ACHN (cell line): Measurements from ENCODE around the gene POLR2B.

ENCODE experiments used
- DNase-seq: peaks from one replicate; pipeline ENCODE4 v3.0.0-alpha.2; 2015
- in situ Hi-C: cut with HindIII; loops from 2 replicates; pipeline ENCODE4 v1.10.0; 2017; ENCODE audit warnings: low sequenced_read_pairs, low pct_ligation_motif_present, low pct_unique_long_range_greater_than_20kb

POLR2B gene

DNA sequence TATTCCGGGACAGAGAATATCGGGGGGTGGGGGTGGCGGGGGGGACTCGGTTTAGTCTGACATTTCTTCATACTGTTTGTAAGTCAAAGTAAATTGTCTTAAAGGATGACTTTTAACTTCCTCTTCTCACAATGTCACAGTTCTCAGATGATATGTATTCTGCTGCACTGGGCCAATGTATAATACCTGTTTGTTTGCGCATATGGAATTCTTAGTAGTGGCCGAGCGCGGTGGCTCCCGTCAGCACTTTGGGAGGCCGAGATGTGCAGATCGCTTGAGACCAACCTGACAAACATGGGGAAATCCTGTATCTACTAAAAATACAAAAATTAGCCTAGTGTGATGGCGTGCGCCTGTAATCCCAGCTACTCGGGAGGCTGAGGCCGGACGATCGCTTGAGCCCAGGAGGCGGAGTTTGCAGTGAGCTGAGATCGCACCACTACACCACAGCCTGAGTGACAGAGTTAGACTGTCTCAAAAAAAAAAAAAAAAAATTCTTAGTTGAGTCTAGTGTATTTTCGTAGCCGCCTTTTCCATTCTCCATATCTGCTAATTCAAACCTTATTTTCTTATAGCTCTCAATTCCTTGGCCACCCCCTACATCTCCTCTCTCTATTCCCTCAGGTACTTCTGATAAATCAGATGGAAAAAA is 851 bp downstream of the POLR2B start:
- peak; percentile 39 for DNase-seq
- in situ Hi-C loops, result no loop called here

DNA sequence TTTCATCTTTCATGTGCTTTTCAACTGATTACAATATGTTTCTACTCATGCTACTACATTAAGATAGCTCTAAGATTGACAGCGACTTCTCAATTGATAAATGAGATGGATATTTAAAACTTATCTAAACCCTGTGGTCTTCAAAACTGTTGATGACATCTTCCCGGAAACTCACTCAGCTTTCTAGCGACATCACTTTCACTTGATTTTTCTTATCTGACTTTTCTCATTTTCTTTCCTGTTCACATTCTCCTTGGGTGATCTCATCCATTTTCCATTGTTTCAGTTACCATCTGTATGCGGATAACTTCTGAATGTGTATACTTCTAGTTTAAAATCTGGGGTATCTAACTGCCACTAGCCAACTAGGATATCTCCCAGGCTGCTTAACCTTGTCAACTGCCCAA is 3.1 kb downstream of the POLR2B start:
- peak; percentile 49 for DNase-seq
- in situ Hi-C loops, result no loop called here

DNA sequence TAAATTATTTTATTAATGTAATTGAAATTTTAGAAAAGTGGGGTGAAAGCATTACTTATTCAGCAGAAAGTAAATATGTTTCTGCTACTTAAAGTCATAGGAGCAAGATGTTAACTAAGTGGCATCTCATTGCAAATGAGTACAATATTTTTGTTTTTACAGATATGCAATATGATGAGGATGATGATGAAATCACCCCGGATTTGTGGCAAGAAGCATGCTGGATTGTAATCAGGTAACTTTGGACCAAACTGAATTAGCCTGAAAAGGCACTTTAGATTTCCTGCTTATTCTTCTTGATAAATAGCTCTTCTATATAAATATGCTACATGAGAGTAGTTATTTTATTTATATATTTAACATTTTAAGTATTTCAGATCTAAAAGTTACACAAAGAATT is 7.5 kb downstream of the POLR2B start:
- in situ Hi-C loops, result no loop called here
- no peak for DNase-seq

DNA sequence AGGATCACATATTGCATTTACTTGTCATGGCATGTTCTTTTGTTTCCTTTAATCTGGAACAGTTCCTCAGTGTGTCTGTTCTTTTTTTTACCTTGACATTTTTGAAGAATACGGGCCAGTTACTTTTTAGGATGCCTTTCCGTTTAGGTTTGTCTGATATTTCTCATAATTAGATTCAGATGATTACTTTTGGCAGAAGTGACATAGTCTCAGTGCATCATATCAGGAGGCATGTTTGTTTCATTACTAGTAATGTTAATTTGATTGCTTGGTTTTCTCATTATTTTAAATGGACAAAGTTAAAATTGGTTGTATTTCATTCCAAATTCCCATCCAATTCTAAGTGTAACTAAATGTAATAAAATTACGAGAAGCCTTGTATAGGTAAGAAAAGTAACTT is 8.3 kb downstream of the POLR2B start:
- no peak for DNase-seq
- in situ Hi-C loops, result no loop called here

DNA sequence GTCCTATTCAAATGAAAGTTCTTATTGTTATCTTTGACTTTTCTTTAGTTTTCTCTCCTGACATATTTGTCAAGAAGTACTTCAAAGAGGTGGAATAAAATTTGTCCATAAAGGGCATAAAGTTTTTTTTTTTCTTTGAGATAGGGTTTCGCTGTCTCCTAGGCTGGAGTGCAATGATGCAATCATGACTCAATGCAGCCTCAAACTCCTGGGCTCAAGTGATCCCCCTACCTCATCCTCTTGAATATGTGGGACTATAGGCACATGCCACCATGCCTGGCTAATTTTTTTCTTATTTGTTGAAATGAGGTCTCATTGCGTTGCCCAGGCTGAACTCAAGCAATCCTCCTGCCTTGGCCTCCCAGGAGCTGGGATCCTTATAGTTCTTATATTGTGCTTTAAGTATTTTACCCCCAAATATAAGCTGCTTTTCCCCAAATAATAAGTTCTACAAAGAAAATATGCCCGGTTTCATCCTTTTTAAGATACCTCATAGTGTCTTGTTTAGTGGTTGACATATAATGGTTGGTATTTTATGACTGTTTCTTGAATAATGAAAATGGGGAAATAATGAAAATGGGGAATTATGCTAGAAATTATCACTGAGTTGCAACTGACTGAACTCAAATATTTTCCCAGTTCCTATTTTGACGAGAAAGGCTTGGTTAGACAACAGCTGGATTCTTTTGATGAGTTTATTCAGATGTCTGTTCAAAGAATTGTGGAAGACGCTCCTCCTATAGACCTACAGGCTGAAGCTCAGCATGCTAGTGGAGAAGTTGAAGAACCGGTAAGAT is 11.6 kb downstream of the POLR2B start:
- in situ Hi-C loops, result no loop called here
- no peak for DNase-seq

DNA sequence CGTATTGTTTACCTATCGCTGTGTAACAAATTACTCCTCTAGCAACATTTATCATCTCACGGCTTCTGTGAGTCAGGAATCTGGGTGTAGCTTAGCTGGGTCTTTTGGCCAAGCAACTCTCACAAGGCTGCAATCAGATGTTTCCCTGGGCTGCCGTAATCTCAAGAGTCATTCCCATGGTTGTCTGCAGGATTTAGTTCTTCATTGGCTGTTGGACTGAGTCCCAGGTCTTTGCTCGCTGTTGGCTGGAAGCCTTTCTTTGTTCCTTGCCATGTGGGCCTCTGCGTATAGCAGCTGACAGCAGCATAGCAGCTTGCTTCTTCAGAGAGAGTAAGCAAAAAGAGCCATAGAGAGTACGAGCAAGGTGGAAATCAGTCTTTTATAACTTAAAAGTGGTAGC is 16.8 kb downstream of the POLR2B start:
- in situ Hi-C loops, result no loop called here

DNA sequence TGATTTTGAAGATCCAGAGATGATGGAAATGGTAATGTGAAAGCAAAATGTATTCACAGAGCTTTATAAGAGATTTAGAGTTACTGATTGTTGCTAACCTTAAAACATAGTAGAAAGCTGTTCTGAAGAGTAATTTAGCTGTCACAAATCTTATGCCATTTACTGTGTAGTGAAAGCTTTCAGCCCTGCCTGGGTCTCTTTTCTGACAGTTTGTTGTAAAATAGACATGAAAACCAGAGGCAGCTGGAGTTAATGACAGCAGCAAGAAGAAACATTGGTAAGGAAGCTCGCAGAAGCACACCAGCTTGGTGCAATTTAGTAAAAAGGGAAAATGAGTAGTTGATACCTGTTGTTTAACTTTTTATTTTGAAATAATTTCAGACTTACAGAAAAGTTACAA is 21.1 kb downstream of the POLR2B start:
- DNase-seq, result no peak
- in situ Hi-C loops, result no loop called here

More for the DNA sequence above, 16.8 kb downstream of the POLR2B start:
- DNase-seq, result no peak

DNA sequence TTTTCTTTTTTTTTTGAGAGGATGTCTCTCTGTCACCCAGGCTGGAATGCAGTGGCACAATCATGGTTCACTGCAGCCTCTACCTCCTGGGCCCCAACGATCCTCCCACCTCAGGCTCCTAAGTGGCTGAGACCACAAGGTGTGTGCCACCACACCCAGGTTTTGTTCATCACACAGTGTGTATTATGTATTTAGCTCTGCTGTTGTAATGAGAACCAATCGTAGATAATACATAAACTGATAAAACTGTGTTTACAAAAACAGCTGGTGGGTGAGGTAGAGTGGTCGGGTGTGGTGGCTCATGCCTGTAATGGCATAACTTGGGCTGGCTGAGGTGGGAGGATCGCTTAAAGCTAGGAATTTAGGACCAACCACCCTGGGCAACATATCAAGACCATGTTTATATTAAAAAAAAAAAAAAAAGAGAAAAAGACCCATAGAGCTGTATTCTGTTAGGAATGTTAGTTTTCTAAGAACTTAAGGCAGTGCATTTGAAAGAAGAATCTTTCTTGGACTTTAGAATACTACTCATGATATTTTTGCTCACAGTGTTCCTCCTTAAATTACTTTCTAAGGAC is 34.9 kb downstream of the POLR2B start:
- DNase-seq, result no peak
- in situ Hi-C loops, result no loop called here

DNA sequence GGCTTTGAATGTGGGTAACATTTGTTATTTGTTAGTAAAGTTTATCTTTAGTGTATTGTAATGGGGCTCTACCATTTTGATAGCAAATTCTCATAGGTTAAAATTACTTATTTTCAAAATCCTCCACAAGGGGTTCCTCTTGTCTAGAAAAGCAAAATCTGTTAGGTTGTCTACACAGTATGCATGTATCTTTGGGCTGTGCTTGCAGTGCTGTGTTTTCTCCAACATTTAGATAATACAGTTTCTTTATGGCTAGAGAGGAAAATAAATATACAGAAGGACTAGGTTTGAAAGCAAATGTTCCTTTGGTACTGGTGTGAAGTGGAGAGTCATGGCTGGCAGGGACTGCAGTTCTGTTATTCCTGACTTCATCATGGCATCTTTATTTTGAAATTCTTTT is 40.3 kb downstream of the POLR2B start:
- in situ Hi-C loops, result no loop called here
- DNase-seq, result no peak

DNA sequence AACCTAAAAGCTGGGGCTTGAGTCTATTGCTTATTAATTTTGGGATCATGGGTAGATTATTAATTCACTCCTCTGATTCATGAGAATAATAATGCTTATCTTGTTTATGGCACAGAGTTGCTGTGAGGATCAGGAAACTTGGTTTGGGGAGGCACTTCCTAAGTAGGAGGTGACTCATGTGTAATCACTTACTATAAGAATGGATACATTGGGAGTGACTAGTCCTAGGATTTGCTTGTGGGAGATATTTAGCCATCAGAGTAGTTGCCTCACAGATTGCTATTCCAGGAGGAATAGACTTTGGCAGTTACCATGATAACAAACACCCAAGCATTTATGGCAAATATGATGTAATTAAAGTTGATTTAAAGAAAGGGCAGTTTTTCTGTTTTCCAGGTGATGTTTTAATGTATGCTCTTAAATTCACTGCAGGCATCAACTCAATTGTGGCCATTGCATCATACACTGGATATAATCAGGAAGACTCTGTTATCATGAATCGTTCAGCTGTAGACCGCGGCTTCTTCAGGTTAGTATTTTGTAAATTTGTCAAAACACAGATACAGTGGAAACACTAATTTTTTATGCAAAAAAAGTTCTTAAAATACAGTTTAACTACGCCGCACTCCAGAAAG is 41.9 kb downstream of the POLR2B start:
- in situ Hi-C loops, result no loop called here

DNA sequence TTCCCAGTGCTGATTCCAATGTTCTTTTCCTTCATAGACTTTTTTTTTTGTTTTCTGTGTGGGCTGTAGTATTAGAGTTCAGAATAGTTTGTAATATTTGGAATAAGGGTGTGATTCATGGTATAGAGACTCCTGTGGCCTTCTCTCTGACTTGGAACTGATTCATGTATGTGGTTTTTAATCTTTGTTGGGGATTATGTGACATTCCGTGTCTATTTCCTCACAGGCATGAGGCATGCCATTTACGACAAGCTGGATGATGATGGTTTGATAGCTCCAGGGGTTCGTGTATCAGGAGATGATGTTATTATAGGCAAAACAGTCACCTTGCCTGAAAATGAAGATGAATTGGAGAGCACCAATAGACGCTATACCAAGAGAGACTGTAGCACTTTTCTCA is 44.4 kb downstream of the POLR2B start:
- in situ Hi-C loops, result no loop called here
- DNase-seq, result no peak

More for the DNA sequence above, 41.9 kb downstream of the POLR2B start:
- DNase-seq, result peak; percentile 53

DNA sequence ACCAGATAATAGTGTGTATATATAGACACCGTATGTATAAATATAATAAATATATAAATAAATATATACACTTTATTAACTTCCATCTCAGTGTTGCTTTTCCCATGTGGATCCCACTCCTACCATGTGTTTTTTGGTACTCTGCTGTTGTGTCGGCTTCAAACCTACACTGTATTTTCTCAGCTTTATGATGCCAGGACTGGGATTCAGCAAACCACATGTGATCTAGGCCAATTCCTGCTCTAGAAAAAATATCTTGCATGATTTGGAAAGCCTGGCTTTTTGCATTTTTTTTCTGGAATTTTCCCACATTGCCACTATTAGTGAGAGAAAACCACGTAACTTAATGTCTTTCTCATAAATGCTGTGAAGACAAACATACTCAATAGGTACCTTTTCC is 55.8 kb downstream of the POLR2B start:
- in situ Hi-C loops, result no loop called here

DNA sequence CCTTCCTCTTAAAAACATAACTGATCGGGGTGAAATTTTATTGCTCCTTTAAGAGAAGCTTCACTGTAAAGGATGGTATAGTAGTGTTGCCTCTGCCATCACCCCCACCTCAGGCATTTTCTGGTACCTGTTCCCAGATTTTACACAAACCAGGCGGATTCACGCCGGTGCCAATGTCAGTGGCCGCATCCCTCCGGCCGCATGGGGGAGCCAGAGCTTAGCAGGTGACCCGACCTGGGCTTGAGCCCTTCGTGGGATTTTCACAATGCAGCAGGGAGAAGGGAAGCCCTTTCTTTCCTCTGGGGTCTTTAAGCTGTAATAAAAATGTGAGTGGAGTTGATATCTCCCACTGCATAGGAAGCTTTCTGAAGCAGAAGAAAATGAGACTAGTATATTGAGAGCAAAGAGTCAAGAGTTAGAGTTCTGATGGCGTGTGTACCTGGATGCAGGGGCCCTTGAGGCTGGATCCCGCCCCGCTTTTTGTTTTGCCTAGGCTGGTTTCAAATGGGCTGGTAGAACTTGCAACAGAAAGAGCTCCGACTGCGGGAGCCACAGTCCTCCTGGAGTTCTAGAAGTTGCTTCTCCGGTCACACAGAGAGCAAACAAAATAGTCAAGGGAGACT is 59.4 kb downstream of the POLR2B start:
- in situ Hi-C loops, result no loop called here

More for the DNA sequence above, 55.8 kb downstream of the POLR2B start:
- DNase-seq, result no peak

DNA sequence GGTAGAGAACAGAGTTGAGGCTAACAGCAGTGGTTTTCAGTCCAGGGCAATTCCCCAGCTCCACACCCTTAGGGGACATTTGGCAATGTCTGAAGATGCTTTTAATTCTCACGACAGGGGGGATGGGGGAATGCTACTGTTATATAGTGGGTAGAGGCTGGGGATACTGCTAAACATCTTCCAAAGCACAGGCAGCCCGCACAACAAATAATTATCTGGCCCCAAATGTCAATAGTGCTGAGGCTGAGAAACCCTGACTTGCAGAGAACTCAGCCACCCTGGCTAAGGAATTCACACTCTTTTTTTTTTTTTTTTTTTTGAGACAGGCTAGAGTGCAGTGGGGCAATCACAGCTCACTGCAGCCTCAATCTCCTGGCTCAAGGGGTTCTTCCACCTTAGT is 60.6 kb downstream of the POLR2B start:
- in situ Hi-C loops, result no loop called here
- DNase-seq, result no peak

More for the DNA sequence above, 59.4 kb downstream of the POLR2B start:
- peak; percentile 51 for DNase-seq

DNA sequence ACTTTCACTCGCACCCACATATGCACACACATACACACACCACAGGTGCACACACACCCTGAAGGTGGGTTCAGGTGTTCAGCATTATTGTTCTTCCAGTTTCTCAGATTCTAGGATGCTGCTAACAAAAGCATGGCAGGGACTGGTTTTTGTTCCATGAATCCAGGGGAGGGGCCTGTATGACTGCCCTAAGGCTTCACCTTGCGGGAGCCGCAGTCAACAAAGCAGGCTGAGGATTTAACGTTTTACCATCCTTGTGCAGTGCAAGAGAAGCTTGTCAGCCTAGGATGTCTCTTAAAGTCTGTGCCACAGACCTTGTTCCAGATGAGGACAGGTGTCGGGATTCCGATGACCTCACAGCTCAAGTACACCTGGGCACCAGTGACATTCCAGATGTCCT is 61.8 kb downstream of the POLR2B start:
- in situ Hi-C loops, result no loop called here
- DNase-seq, result no peak

DNA sequence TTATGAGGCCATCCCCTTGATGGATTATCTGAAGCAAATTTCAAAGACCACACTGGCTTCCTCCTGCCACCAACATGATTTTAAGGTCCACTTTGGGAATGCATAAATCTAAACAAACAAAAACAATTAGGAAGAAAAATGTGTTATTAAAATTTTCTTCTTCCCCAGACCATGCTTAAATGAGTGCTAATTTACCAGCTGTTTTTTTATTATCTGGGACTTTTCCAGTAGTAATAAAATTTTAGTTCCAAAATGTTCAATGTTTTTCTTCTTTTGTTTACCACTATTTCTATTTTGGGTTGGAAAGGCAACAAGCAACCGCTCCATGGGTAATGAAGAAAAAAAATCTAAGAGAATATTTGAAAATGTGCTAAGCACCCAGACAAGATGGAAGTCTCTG is 62.3 kb downstream of the POLR2B start:
- in situ Hi-C loops, result no loop called here
- DNase-seq, result no peak

DNA sequence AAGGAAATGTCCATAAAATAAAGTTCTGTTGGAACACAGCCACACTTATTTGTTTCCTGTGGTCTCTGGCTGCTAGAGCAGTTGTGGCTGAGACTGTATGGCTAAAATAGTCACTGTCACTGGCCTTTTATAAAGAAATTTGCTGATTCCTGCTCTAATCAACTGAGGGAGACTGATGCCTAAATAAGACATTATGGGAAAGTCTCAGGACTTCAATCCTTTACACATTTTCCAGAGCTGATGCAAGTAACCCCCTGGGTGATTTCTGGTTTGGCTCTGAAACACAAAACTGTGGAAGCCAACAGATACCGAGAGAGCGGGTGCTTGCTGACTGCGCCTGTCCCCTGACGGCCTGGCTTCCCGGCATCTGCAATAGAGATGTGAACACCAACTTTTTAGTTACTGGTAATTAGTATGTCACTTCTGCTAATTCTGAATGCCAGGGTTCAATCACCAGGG is 64.0 kb downstream of the POLR2B start:
- DNase-seq, result no peak
- in situ Hi-C loops, result no loop called here

DNA sequence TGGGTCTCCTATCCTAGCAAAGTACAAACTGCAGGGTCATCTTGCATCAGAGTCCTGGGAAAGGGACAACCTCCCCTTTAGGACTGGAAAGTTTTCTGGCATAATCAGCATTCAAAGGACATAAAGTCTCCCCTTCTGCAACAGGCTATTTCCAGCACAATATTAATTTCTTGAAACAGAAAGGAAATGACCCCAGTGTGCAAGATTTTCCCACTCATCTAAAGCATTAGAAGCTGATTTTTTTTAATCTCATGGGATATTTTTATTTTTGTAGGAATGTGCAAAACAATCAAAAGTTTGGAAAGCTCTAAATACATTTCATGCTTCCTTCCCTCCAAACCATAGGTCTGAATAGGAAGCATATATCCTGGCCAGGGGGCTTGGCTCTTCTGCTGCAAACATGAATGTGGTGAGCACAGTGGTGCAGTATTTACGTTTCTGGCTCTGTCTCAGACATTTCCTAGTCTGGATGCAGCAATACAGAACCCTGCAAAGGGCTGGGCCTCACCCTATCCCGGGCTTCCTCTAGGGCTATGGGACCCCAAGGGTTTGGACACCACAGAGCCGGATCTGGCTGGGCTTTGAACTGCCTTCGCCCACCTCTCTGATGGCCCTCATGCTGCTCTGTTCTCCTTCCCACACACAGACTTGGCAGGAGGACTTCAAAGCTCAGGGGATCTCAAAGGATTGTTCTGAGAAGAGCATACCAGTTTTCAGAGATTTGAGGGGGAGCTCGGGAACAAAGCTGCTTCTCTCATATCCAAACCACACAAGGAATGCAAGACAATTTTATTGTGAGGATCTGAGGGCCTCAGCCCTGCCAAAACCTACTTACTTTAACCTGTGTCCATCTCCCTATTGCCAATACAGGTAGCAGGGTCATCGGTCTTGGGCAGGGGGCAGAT is 64.9 kb downstream of the POLR2B start:
- DNase-seq, result no peak
- in situ Hi-C loops, result no loop called here
